Smooth muscle cell (in vitro differentiated cells): ENCODE results near the gene MYOM1. TPM values are rescaled to one million over a fixed set of nuclear protein-coding genes. Genes with fewer than 3 reads are reported as not detected.
"Not testable (repeated sequence)": the region's sequence is repeated elsewhere in the genome, so short reads cannot be mapped to it uniquely, and the experiment has no call there.

Source experiments
- DNase-seq: peaks from one replicate; lab custom pipeline; 2025; ENCODE audit not compliant: unreplicated experiment; lab: John Stamatoyannopoulos, UW
- H2AFZ ChIP-seq: fragments of 200-600 bp; sonication (generic); 2 replicates; pipeline ENCODE4 v1.6.0; 2016; ENCODE audit warnings: antibody characterized with exemption, low read depth, mild to moderate bottlenecking
- H3F3A ChIP-seq: fragments of 200-600 bp; sonication (generic); 2 replicates; pipeline ENCODE4 v1.6.0; 2017; ENCODE audit warnings: antibody characterized with exemption, low read depth
- H3K27ac ChIP-seq: fragments of 200-600 bp; sonication (generic); 2 replicates; pipeline ENCODE4 v1.5.1; 2016; ENCODE audit warnings: low read depth, mild to moderate bottlenecking
- H3K27me3 ChIP-seq: fragments of 200-600 bp; sonication (generic); 2 replicates; pipeline ENCODE4 v1.6.1; 2016; ENCODE audit warnings: low read depth, mild to moderate bottlenecking
- H3K36me3 ChIP-seq: fragments of 200-600 bp; sonication (generic); 2 replicates; pipeline ENCODE4 v1.5.1; 2016; ENCODE audit warnings: low read depth
- H3K4me1 ChIP-seq: fragments of 200-600 bp; sonication (generic); 2 replicates; pipeline ENCODE4 v1.5.1; 2016; ENCODE audit warnings: low read depth
- H3K4me2 ChIP-seq: fragments of 200-600 bp; sonication (generic); 2 replicates; pipeline ENCODE4 v1.6.0; 2016; ENCODE audit warnings: mild to moderate bottlenecking
- H3K4me3 ChIP-seq: fragments of 200-600 bp; sonication (generic); 2 replicates; pipeline ENCODE4 v1.5.1; 2016; ENCODE audit warnings: mild to moderate bottlenecking
- H3K79me2 ChIP-seq: fragments of 200-600 bp; sonication (generic); 2 replicates; pipeline ENCODE4 v1.6.0; 2016; ENCODE audit warnings: low read depth, mild to moderate bottlenecking
- H3K9ac ChIP-seq: fragments of 200-600 bp; sonication (generic); 2 replicates; pipeline ENCODE4 v1.6.0; 2016; ENCODE audit warnings: low read depth
- H3K9me3 ChIP-seq: fragments of 200-600 bp; sonication (generic); replicated peaks from 2 replicates; pipeline ENCODE4 v1.5.1; 2016; ENCODE audit warnings: low read depth
- H4K20me1 ChIP-seq: fragments of 200-600 bp; sonication (generic); 2 replicates; pipeline ENCODE4 v1.6.0; 2016; ENCODE audit warnings: low read depth
- CTCF ChIP-seq: fragments of 200-600 bp; sonication (generic); IDR thresholded peaks from 2 replicates; pipeline ENCODE4 v1.5.1; 2017; ENCODE audit warnings: borderline replicate concordance, mild to moderate bottlenecking, antibody characterized with exemption; ENCODE audit not compliant: insufficient read depth, poor library complexity, severe bottlenecking
- WGBS: methylation state at CpG from one replicate; pipeline ENCODE4 v1.1.7; 2016; ENCODE audit warnings: low lambda C conversion rate; 5-methylcytosine and 5-hydroxymethylcytosine counted together
- polyA plus RNA-seq: library from polyadenylated mRNA; unstranded; fragments of >200 nt; fragmentation: Nextera tagmentation; extraction: Ambion mirVana; gene quantifications from 2 replicates; pipeline ENCODE4 v1.2.1, GENCODE V29; 2016
- total RNA-seq: library from RNA; depleted of rRNA; stranded (reverse); fragments of >200 nt; gene quantifications from 2 replicates; pipeline ENCODE4 v1.2.3, GENCODE V29; 2014

The MYOM1 gene
- total and polyA plus RNA-seq, 2 experiments from 2014 or later, result 0.40 to 0.87 TPM

GRCh38 chr18:3224223-3224622 lies 4.5 kb upstream of the MYOM1 start:
- Histone ChIP-seq H3F3A (no peaks in the 10 kb centered on the region), H3K79me2 (no peaks in the 10 kb centered on the region), H3K9me3 (no peaks in the 10 kb centered on the region), H3K9ac (no peak overlapping the region), H3K27me3 (no peaks in the 10 kb centered on the region), H2AFZ (no peak overlapping the region), H3K4me3 (no peak overlapping the region), H3K4me2 (no peak overlapping the region), H3K4me1 (no peaks in the 10 kb centered on the region), H3K27ac (no peak overlapping the region), H4K20me1 (no peaks in the 10 kb centered on the region), H3K36me3 (no peaks in the 10 kb centered on the region)
- 90% methylated on average over 3 of the region's 3 CpGs for WGBS
- no peak for TF ChIP-seq CTCF
- no peak for DNase-seq

GRCh38 chr18:3223356-3223755 lies 3.6 kb upstream of the MYOM1 start:
- WGBS, result 78% methylated on average over 1 of the region's 1 CpG
- no peak for TF ChIP-seq CTCF
- H3K36me3 ChIP-seq, result no peaks in the 10 kb centered on the region
- no peak for DNase-seq
- H3K9me3 ChIP-seq, result no peaks in the 10 kb centered on the region
- no peaks in the 10 kb centered on the region for H3K27me3 ChIP-seq
- no peaks in the 10 kb centered on the region for H3K79me2 ChIP-seq
- H3K4me1 ChIP-seq, result no peaks in the 10 kb centered on the region
- no peak overlapping the region for H2AFZ ChIP-seq
- no peak overlapping the region for H3K27ac ChIP-seq
- H3K4me2 ChIP-seq, result no peak overlapping the region
- H4K20me1 ChIP-seq, result no peaks in the 10 kb centered on the region
- no peaks in the 10 kb centered on the region for H3F3A ChIP-seq
- no peak overlapping the region for H3K4me3 ChIP-seq
- H3K9ac ChIP-seq, result no peak overlapping the region

- no peaks in the 10 kb centered on the region for H4K20me1 ChIP-seq
- no peaks in the 10 kb centered on the region for H3K27me3 ChIP-seq
- no peaks in the 10 kb centered on the region for H3K36me3 ChIP-seq
- no peaks in the 10 kb centered on the region for H3K79me2 ChIP-seq
- DNase-seq, result no peak
- no peak for TF ChIP-seq CTCF
- no peaks in the 10 kb centered on the region for H3K4me1 ChIP-seq
- 94% methylated on average over 6 of the region's 6 CpGs for WGBS
- H3K9ac ChIP-seq, result no peak overlapping the region
- no peak overlapping the region for H2AFZ ChIP-seq
- no peak overlapping the region for H3K27ac ChIP-seq
- H3F3A ChIP-seq, result no peaks in the 10 kb centered on the region
- no peak overlapping the region for H3K4me3 ChIP-seq
- H3K9me3 ChIP-seq, result no peaks in the 10 kb centered on the region
- H3K4me2 ChIP-seq, result no peak overlapping the region
Measured at GRCh38 chr18:3221496-3221895, 1.7 kb upstream of the MYOM1 start.

DNA sequence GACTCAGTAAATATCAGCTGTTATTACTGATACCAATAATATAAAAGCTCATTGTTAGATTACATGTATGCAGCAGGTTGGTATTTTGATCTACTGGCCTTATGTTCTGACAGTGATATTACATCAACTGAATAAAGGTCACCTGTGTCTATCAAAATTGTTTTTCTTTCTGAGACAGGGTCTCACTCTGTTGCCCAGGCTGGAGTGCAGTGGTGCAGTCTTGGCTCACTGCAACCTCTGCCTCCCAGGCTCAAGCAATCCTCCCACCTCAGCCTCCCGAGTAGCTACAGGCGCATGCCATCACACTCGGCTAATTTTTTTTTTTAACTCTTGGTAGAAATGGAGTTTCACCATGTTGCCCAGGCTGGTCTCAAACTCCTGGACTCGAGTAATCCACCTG lies 1.1 kb upstream of the MYOM1 start:
- not testable (repeated sequence) for H3K4me2 ChIP-seq, H3K27ac ChIP-seq, H3K9ac ChIP-seq, DNase-seq, H3K79me2 ChIP-seq, H3F3A ChIP-seq, H3K27me3 ChIP-seq, H4K20me1 ChIP-seq, H3K4me3 ChIP-seq, H3K9me3 ChIP-seq, H2AFZ ChIP-seq, H3K4me1 ChIP-seq, H3K36me3 ChIP-seq
- 97% methylated on average over 4 of the region's 4 CpGs for WGBS
